Lung (tissue), 12 donors: ENCODE data around the gene LRRC8D. TPM values are rescaled to one million over a fixed set of nuclear protein-coding genes. Genes with fewer than 3 reads are reported as not detected.

Experiments used
- ATAC-seq: fragments of 200-7000 bp; cut with Tn5 transposase; one replicate; pipeline ENCODE4 v1.9.1; 2020; ENCODE audit warnings: moderate number of reproducible peaks; ENCODE audit not compliant: insufficient read depth, low FRiP score
- DNase-seq, 3 donors: peaks; one replicate each; pipeline ENCODE4 v3.0.0-alpha.2; 2013 to 2017
- H3K27ac ChIP-seq, 2 donors: one replicate each; pipeline ENCODE4 v1.5.1; 2013; ENCODE audit warnings: mild to moderate bottlenecking in 2 of 2, moderate library complexity in 2 of 2, control low read depth in 1 of 2, inconsistent platforms in 1 of 2, low read depth in 1 of 2, low read length in 1 of 2
- H3K27me3 ChIP-seq, 3 donors: one replicate each; pipeline ENCODE4 v1.5.1; 2013; ENCODE audit warnings: low read length in 2 of 3; ENCODE audit not compliant: control insufficient read depth in 3 of 3, insufficient read depth in 3 of 3
- H3K36me3 ChIP-seq, 4 donors: one replicate each; pipeline ENCODE4 v1.5.1; 2013; ENCODE audit warnings: low read length in 4 of 4, mild to moderate bottlenecking in 1 of 4, moderate library complexity in 1 of 4; ENCODE audit not compliant: control insufficient read depth in 4 of 4, insufficient read depth in 4 of 4
- H3K4me1 ChIP-seq, 5 donors: one replicate each; pipeline ENCODE4 v1.5.1; 2013; ENCODE audit warnings: low read length in 5 of 5, mild to moderate bottlenecking in 2 of 5, moderate library complexity in 1 of 5; ENCODE audit not compliant: control insufficient read depth in 5 of 5, insufficient read depth in 5 of 5
- H3K4me3 ChIP-seq: one replicate; pipeline ENCODE4 v1.5.1; 2013; ENCODE audit warnings: mild to moderate bottlenecking, control low read depth, moderate library complexity
- H3K9ac ChIP-seq, 2 donors: one replicate each; pipeline ENCODE4 v1.5.1; 2013; ENCODE audit warnings: low read length in 2 of 2, control low read depth in 1 of 2; ENCODE audit not compliant: insufficient read depth in 1 of 2
- H3K9me3 ChIP-seq, 4 donors: one replicate each; pipeline ENCODE4 v1.5.1; 2013; ENCODE audit warnings: low read length in 3 of 4, mild to moderate bottlenecking in 1 of 4, moderate library complexity in 1 of 4; ENCODE audit not compliant: control insufficient read depth in 4 of 4, insufficient read depth in 3 of 4
- WGBS, 2 donors: extraction: QIAGEN DNeasy Blood & Tissue Kit; methylation state at CpG; one replicate each; pipeline ENCODE4 v1.1.7; 2013; 5-methylcytosine and 5-hydroxymethylcytosine counted together
- polyA plus RNA-seq, 2 donors: library from polyadenylated mRNA; stranded (reverse); fragments of 200-250 nt; gene quantifications; one replicate each; pipeline ENCODE4 v1.2.1, GENCODE V29; 2013
- total RNA-seq, 2 donors: library from RNA; depleted of rRNA in 1 of 2; stranded (reverse); fragments of >200 nt in 1 of 2; gene quantifications; one replicate each; pipeline ENCODE4 v1.2.1, GENCODE V29; 2014 to 2021
- TF ChIP-seq, protein P1 (sequence below): IDR thresholded peaks from 2 replicates; pipeline ENCODE4 v1.5.1; 2012; ENCODE audit warnings: mild to moderate bottlenecking; ENCODE audit errors: control extremely low read depth, extremely low read depth
- donor health status: control.
- donor health status: control.
- donor health status: Bipolar disorder and iron deficiency.
- donor health status: healthy.
- donor health status: DM: yes; HTN: yes; CAD: no.

The LRRC8D gene
- total and polyA plus RNA-seq, 4 donors: 5.1 to 24.2 (median 11.3) TPM

DNA sequence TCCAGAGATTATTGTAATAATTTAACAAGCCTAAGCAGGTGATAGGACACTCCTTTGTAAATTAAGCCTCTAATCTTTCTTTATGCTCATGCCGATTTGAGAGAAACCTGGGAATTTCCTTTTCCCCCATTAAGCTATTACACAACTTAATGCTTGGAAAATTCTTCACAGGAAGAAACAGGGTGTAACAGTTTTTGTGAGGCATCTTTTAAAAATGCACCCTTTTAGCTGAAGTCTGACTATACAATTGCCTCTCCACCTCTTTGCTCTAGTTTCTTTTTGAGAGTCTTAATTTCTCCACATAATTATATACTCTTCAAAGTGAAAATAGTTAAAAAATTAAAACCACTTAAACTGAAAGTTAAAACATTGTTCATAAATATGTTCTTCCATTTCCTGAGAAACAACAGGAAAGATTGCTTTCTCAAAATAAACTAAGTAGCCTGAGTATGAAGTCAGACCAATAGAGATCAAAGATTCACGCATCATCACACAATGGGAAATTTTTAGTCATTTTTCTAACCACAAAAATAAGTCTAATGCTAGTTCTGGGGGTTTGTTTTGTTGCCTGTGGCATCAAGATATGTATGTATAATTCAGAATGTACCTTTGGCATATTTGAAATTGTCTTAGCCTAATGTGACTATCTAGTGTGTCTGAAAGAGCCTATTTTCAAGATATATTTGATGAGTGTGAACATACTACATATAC, 34.7 kb downstream of the LRRC8D start:
- ATAC-seq: no peak
- WGBS, 2 donors: 60 to 74% methylated on average over 2 of the region's 2 CpGs

DNA sequence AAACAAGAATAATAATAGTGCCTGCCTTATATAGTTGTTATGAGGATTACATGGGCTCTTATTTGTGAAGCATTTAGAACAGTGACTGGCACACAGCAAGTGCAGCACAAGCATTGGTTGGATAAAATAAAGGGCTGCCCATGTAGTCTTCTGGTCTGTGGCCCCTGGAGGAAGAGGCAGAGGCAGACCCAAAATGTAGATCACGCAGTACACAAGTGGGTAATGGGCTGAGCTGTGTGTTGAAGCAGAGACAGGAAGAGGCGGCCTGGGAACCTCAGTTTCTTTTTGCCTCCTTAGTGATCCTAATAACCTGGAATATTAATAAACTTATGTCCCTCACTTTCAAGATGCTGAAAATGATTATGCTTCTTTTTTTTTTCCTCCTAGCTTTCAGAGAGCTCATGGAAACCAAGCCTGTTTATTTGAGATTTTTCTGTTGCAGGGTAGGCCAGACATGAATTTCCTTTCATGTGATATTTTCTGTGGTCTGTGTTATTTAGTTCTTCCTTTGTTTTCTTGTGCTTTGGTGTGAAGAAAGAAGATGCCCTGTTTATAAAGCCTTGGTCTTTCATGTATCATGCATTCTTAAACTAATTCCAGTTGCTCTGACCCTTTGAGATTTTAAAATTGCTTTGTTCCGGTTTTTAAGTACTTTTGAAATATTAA, 42.5 kb downstream of the LRRC8D start:
- Histone ChIP-seq H3K27ac (no peak overlapping the region), H3K4me1 (peaks cover 0 to 20% (median 0%) of the 10 kb centered on the region in 5 donors), H3K27me3 (no peaks in the 10 kb centered on the region), H3K4me3 (no peak overlapping the region), H3K9me3 (no peaks in the 10 kb centered on the region), H3K36me3 (peaks cover 0 to 8% (median under 1%) of the 10 kb centered on the region in 4 donors), H3K9ac (no peak overlapping the region)
- TF ChIP-seq, protein P1, sequence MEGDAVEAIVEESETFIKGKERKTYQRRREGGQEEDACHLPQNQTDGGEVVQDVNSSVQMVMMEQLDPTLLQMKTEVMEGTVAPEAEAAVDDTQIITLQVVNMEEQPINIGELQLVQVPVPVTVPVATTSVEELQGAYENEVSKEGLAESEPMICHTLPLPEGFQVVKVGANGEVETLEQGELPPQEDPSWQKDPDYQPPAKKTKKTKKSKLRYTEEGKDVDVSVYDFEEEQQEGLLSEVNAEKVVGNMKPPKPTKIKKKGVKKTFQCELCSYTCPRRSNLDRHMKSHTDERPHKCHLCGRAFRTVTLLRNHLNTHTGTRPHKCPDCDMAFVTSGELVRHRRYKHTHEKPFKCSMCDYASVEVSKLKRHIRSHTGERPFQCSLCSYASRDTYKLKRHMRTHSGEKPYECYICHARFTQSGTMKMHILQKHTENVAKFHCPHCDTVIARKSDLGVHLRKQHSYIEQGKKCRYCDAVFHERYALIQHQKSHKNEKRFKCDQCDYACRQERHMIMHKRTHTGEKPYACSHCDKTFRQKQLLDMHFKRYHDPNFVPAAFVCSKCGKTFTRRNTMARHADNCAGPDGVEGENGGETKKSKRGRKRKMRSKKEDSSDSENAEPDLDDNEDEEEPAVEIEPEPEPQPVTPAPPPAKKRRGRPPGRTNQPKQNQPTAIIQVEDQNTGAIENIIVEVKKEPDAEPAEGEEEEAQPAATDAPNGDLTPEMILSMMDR: no peak
- WGBS, 2 donors: 92 to 94% methylated on average over 3 of the region's 3 CpGs
- ATAC-seq (no peak), DNase-seq (no peak)

More for the DNA sequence above, 34.7 kb downstream of the LRRC8D start:
- no peak overlapping the region for H3K27ac ChIP-seq
- no peaks in the 10 kb centered on the region for H3K27me3 ChIP-seq
- no peaks in the 10 kb centered on the region for H3K9me3 ChIP-seq
- H3K4me3 ChIP-seq: no peak overlapping the region
- TF ChIP-seq, protein P1: no peak
- no peak for DNase-seq
- H3K4me1 ChIP-seq: no peaks in the 10 kb centered on the region
- H3K9ac ChIP-seq: no peak overlapping the region
- H3K36me3 ChIP-seq: no peaks in the 10 kb centered on the region

DNA sequence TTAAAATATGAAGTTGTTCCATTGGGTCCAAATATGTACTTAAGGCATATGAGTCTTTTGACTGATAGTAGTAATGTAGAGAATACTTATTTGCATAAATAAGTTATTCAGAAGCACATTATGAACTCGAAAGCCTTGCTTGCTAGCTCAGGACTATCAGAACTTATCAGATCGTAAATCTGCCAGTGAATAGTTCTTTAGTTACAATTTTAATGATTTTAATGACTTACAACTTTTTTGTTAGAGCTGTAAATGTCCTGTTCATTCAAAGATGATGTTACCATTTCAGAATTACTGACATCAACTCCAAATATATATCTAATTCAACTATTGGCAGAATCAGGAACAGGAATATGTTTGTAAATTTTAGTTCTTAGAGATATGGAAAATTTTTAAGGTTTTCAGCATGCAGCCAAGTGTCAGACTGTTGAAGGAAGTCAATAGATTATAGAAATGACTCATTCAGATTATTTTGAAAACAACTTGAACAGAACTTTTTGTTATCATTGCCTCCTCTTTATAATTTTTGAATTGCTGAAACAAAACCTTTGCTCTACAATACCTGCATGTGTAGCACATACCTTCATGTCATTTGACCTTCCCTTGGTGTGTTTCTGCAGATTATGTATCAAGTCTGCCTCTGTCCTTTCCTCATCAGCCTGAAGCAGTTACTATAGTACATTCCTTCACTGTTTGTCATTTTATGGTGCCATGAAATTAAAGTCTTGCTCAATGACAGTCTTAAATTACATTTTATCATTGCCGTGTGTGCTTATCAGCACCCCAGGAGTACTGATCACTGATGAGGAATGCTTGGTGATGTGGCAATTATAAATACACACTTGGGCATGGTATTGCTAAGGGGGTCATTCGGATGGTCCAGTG, 44.9 kb downstream of the LRRC8D start:
- peak; percentile 27 for ATAC-seq

More for the DNA sequence above, 44.9 kb downstream of the LRRC8D start:
- Histone ChIP-seq H3K9me3 (no peaks in the 10 kb centered on the region), H3K36me3 (peaks cover 0 to 12% (median under 1%) of the 10 kb centered on the region in 4 donors), H3K4me1 (peaks cover 0 to 20% (median 0%) of the 10 kb centered on the region in 5 donors), H3K27ac (peak overlapping the region in 1 of 2 donors; percentile 33), H3K27me3 (no peaks in the 10 kb centered on the region), H3K9ac (no peak overlapping the region), H3K4me3 (no peak overlapping the region)
- WGBS, 2 donors: 81 to 89% methylated on average over 4 of the region's 4 CpGs
- no peak for DNase-seq
- TF ChIP-seq, protein P1: no peak
